ENCODE results near the gene USP40.

DNA sequence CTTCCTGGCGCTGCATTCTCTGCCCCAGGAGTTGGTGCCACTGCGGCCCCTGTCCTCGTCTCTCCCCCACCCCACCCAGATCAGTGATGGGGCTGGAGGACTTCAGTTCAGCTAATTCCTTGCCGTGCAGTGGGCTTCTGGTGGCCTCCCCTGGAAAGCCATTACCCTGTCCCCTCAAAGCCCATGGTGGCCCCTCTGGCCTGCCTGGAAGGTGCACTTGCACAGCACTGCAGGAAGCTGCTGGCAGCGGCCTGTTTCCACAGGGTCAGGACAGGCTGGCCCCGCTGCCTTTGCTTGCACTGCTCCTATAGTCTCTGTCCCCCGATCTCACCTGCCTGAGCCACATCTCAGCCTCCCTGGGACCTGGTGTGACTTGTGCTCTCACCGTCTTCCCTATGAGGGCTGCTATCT, 105.1 kb downstream of the USP40 start:
- TF ChIP-seq, protein P1, sequence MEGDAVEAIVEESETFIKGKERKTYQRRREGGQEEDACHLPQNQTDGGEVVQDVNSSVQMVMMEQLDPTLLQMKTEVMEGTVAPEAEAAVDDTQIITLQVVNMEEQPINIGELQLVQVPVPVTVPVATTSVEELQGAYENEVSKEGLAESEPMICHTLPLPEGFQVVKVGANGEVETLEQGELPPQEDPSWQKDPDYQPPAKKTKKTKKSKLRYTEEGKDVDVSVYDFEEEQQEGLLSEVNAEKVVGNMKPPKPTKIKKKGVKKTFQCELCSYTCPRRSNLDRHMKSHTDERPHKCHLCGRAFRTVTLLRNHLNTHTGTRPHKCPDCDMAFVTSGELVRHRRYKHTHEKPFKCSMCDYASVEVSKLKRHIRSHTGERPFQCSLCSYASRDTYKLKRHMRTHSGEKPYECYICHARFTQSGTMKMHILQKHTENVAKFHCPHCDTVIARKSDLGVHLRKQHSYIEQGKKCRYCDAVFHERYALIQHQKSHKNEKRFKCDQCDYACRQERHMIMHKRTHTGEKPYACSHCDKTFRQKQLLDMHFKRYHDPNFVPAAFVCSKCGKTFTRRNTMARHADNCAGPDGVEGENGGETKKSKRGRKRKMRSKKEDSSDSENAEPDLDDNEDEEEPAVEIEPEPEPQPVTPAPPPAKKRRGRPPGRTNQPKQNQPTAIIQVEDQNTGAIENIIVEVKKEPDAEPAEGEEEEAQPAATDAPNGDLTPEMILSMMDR (IDR thresholded peaks at IDR 0.05) = no peak
- no peak for TF ChIP-seq POLR2A (IDR thresholded peaks at IDR 0.05)
